ENCODE results near the gene SFSWAP.

SFSWAP gene

GRCh38 chr12:131753005-131753404 lies 42.1 kb downstream of the SFSWAP start:
- no peak for TF ChIP-seq CTCF (IDR thresholded peaks at IDR 0.05; ENCODE audit: low read depth, low read length)
- Histone ChIP-seq H3K36me3 (peaks cover 60% of the 10 kb centered on the region), H3K27me3 (ENCODE audit: insufficient read depth, low read depth, severe bottlenecking) (no peaks in the 10 kb centered on the region), H3K27ac (no peak overlapping the region), H3K4me3 (ENCODE audit: low read depth, low read length) (no peak overlapping the region), H3K9me3 (ENCODE audit: severe bottlenecking) (no peaks in the 10 kb centered on the region)
- DNase-seq = no peak

- peaks cover 67% of the 10 kb centered on the region for H3K36me3 ChIP-seq
- H3K4me3 ChIP-seq (ENCODE audit: low read depth, low read length) = no peak overlapping the region
- DNase-seq = no peak
- TF ChIP-seq CTCF (IDR thresholded peaks at IDR 0.05; ENCODE audit: low read depth, low read length) = no peak
- H3K27ac ChIP-seq = no peak overlapping the region
- H3K9me3 ChIP-seq (ENCODE audit: severe bottlenecking) = no peaks in the 10 kb centered on the region
- H3K27me3 ChIP-seq (ENCODE audit: insufficient read depth, low read depth, severe bottlenecking) = no peaks in the 10 kb centered on the region
Observed at GRCh38 chr12:131753757-131754156, 42.9 kb downstream of the SFSWAP start.

- no peaks in the 10 kb centered on the region for H3K27me3 ChIP-seq (ENCODE audit: insufficient read depth, low read depth, severe bottlenecking)
- H3K4me3 ChIP-seq (ENCODE audit: low read depth, low read length) = no peak overlapping the region
- TF ChIP-seq CTCF (IDR thresholded peaks at IDR 0.05; ENCODE audit: low read depth, low read length) = no peak
- H3K36me3 ChIP-seq = peaks cover 67% of the 10 kb centered on the region
- no peak overlapping the region for H3K27ac ChIP-seq
- no peak for DNase-seq
- no peaks in the 10 kb centered on the region for H3K9me3 ChIP-seq (ENCODE audit: severe bottlenecking)
Observed at GRCh38 chr12:131754184-131754583, 43.3 kb downstream of the SFSWAP start.

- H3K27ac ChIP-seq = no peak overlapping the region
- peaks cover 66% of the 10 kb centered on the region for H3K36me3 ChIP-seq
- no peaks in the 10 kb centered on the region for H3K27me3 ChIP-seq (ENCODE audit: insufficient read depth, low read depth, severe bottlenecking)
- TF ChIP-seq CTCF (IDR thresholded peaks at IDR 0.05; ENCODE audit: low read depth, low read length) = peak; percentile 64
- DNase-seq = peak; percentile 58
- no peak overlapping the region for H3K4me3 ChIP-seq (ENCODE audit: low read depth, low read length)
- H3K9me3 ChIP-seq (ENCODE audit: severe bottlenecking) = no peaks in the 10 kb centered on the region
Observed at GRCh38 chr12:131755305-131756113, 44.6 kb downstream of the SFSWAP start.

- Histone ChIP-seq H3K36me3 (peaks cover 72% of the 10 kb centered on the region), H3K4me3 (ENCODE audit: low read depth, low read length) (no peak overlapping the region)
- DNase-seq = no peak
Observed at GRCh38 chr12:131756441-131756840, 45.6 kb downstream of the SFSWAP start.

More at GRCh38 chr12:131756441-131756840, 45.6 kb downstream of the SFSWAP start:
- TF ChIP-seq CTCF (IDR thresholded peaks at IDR 0.05; ENCODE audit: low read depth, low read length) = no peak
- Histone ChIP-seq H3K27ac (no peak overlapping the region), H3K27me3 (ENCODE audit: insufficient read depth, low read depth, severe bottlenecking) (no peaks in the 10 kb centered on the region), H3K9me3 (ENCODE audit: severe bottlenecking) (no peaks in the 10 kb centered on the region)
